Measurements from ENCODE around the gene OSBP2. TPM values are rescaled to one million over a fixed set of nuclear protein-coding genes. Genes with fewer than 3 reads are reported as not detected.

OSBP2 gene
- total RNA-seq, 2 donors from 2014 or later = 4.0 to 16.8 TPM

DNA sequence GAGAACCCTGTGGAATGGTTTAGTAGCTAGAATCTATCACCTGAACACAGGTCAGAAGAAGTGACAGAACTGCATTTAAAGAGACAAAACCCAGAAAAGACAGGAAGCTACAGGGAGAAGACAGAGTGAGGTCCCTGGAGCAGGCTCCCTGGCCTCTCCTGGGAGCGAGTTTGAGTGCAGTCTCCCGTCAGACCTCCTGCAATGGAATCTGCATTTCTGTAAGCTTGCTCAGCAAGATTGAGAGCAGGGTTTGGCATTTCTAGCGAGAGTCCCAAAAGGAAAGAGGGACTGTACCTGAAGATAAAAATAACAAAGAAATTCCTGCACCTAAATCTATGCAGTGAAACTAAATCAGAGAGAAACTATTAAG lies 199.7 kb downstream of the OSBP2 start:
- TF ChIP-seq CTCF (IDR thresholded peaks at IDR 0.05) = no peak
- no peak overlapping the region for H3K27ac ChIP-seq
- H3K4me3 ChIP-seq = no peak overlapping the region
- H3K27me3 ChIP-seq = no peaks in the 10 kb centered on the region
- DNase-seq (ENCODE audit: low spot score) = no peak
- peaks cover 1% of the 10 kb centered on the region for H3K36me3 ChIP-seq
- peaks cover 0 to 12% of the 10 kb centered on the region in 2 donors for H3K9me3 ChIP-seq
- no peaks in the 10 kb centered on the region for H3K4me1 ChIP-seq

GRCh38 chr22:30902496-30903357 lies 208.1 kb downstream of the OSBP2 start:
- no peak for DNase-seq (ENCODE audit: low spot score)
- Histone ChIP-seq H3K27ac (no peak overlapping the region), H3K9me3 (peaks cover 0 to 23% of the 10 kb centered on the region in 2 donors), H3K4me3 (no peak overlapping the region), H3K27me3 (no peaks in the 10 kb centered on the region), H3K36me3 (no peaks in the 10 kb centered on the region), H3K4me1 (no peaks in the 10 kb centered on the region)
- TF ChIP-seq CTCF (IDR thresholded peaks at IDR 0.05) = no peak

GRCh38 chr22:30903876-30904460 lies 209.3 kb downstream of the OSBP2 start:
- no peak for DNase-seq (ENCODE audit: low spot score)
- TF ChIP-seq CTCF (IDR thresholded peaks at IDR 0.05) = no peak

GRCh38 chr22:30905696-30906341 lies 211.1 kb downstream of the OSBP2 start:
- no peaks in the 10 kb centered on the region for H3K9me3 ChIP-seq
- H3K27me3 ChIP-seq = no peaks in the 10 kb centered on the region
- no peak overlapping the region for H3K27ac ChIP-seq
- H3K4me3 ChIP-seq = no peak overlapping the region
- H3K36me3 ChIP-seq = no peaks in the 10 kb centered on the region
- DNase-seq (ENCODE audit: low spot score) = no peak
- TF ChIP-seq CTCF (IDR thresholded peaks at IDR 0.05) = no peak
- no peaks in the 10 kb centered on the region for H3K4me1 ChIP-seq

More at GRCh38 chr22:30903876-30904460, 209.3 kb downstream of the OSBP2 start:
- no peak overlapping the region for H3K4me3 ChIP-seq
- no peaks in the 10 kb centered on the region for H3K27me3 ChIP-seq
- H3K9me3 ChIP-seq = peaks cover 0 to 15% of the 10 kb centered on the region in 2 donors
- H3K36me3 ChIP-seq = no peaks in the 10 kb centered on the region
- no peaks in the 10 kb centered on the region for H3K4me1 ChIP-seq
- H3K27ac ChIP-seq = no peak overlapping the region

DNA sequence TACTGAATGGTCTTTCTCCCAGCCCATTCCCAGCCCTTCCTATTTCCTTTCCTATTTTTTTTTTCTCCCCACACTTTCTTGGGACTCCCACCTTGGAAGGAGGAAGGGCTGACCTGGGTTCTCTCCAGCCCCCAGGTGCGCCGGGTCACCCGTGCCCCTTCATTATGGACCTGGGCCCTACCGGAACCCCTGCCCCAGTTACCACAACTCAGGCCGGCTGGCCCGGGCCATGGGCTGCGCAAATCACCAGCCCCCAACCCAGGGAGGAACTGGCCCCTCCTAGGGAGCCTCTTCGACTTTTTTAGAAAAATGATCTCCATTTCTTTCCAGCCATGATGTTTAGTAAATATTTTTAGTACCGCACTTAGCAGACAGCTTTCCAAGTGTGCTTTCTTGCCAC lies 211.7 kb downstream of the OSBP2 start:
- H3K4me3 ChIP-seq = no peak overlapping the region
- no peak for DNase-seq (ENCODE audit: low spot score)
- no peaks in the 10 kb centered on the region for H3K4me1 ChIP-seq
- H3K36me3 ChIP-seq = no peaks in the 10 kb centered on the region
- no peaks in the 10 kb centered on the region for H3K27me3 ChIP-seq
- no peak for TF ChIP-seq CTCF (IDR thresholded peaks at IDR 0.05)
- H3K9me3 ChIP-seq = no peaks in the 10 kb centered on the region
- H3K27ac ChIP-seq = no peak overlapping the region

All from right atrium auricular region (tissue), 2 donors.